Astrocyte of the cerebellum (primary cell): Measurements from ENCODE around the gene APP.

ENCODE experiments used
- DNase-seq: peaks from one replicate; pipeline ENCODE4 v3.0.0-alpha.2; 2011; ENCODE audit warnings: low read depth
- H3K4me3 ChIP-seq: 2 replicates; pipeline ENCODE4 v1.5.1; 2011; ENCODE audit warnings: mild to moderate bottlenecking, low read depth, low read length, moderate library complexity
- in situ Hi-C: cut with HindIII; loops from 2 replicates; pipeline ENCODE4 v1.10.0; 2017; ENCODE audit warnings: low sequenced_read_pairs
- TF ChIP-seq, protein P1 (sequence below): IDR thresholded peaks from 2 replicates; pipeline ENCODE4 v1.5.1; 2012; ENCODE audit warnings: low read length, low read depth, moderate library complexity, mild to moderate bottlenecking; ENCODE audit errors: missing control alignments

APP gene

GRCh38 chr21:25916226-25916625 is 254.3 kb downstream of the APP start:
- H3K4me3 ChIP-seq: no peak overlapping the region
- in situ Hi-C loops: no loop called here
- DNase-seq: no peak
- TF ChIP-seq, protein P1, sequence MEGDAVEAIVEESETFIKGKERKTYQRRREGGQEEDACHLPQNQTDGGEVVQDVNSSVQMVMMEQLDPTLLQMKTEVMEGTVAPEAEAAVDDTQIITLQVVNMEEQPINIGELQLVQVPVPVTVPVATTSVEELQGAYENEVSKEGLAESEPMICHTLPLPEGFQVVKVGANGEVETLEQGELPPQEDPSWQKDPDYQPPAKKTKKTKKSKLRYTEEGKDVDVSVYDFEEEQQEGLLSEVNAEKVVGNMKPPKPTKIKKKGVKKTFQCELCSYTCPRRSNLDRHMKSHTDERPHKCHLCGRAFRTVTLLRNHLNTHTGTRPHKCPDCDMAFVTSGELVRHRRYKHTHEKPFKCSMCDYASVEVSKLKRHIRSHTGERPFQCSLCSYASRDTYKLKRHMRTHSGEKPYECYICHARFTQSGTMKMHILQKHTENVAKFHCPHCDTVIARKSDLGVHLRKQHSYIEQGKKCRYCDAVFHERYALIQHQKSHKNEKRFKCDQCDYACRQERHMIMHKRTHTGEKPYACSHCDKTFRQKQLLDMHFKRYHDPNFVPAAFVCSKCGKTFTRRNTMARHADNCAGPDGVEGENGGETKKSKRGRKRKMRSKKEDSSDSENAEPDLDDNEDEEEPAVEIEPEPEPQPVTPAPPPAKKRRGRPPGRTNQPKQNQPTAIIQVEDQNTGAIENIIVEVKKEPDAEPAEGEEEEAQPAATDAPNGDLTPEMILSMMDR: no peak

- no peak for DNase-seq
- H3K4me3 ChIP-seq: no peak overlapping the region
- in situ Hi-C loops: no loop called here
- TF ChIP-seq, protein P1: no peak
Measured at GRCh38 chr21:25913479-25913878, 257.1 kb downstream of the APP start.

DNA sequence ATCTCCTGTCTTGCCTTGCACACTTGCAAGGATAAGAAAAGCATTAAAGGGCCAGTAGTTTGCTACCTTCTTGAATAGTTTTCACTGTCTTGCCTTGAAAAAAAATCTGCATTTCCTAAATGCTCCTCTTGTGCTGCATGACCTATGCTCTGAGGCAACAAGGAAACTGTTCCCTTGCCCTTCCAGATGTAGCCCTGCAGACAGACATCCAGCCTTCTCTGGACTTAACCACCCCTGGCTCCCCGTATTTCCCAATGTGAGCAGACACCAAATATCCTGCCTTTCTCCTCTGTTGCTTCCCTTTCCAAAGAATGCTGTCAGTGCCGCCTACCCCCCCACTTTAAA is 258.2 kb downstream of the APP start:
- in situ Hi-C loops: no loop called here
- H3K4me3 ChIP-seq: no peak overlapping the region
- TF ChIP-seq, protein P1: no peak
- DNase-seq: no peak

DNA sequence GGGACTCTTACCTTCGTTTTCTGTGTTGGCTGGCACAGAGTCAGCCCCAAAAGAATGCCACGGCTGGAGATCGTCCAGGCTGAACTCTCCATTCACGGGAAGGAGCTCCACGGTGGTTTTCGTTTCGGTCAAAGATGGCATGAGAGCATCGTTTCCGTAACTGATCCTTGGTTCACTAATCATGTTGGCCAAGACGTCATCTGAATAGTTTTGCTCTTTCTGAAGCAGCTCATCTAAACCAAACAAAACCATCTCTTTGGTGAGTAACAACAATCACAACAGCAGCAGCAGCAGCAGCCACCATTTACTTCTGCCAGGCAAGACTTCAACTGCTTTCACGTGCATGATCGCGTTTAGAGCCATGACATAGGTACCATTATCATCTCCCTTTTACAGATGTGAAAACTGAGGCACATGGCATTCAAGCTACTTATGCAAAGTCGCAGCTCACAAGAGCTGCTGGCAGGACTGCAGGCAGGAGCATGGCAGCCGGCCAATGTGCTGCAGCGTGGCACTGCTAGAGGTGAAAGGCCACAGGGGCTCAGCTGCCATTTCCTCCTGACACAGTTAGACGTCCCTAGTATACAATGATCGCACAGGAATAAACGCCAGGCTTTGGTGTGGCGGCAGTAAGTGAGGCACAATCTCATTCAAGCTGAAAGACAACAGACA is 258.7 kb downstream of the APP start:
- in situ Hi-C loops: no loop called here
- TF ChIP-seq, protein P1: no peak
- no peak for DNase-seq
- H3K4me3 ChIP-seq: no peak overlapping the region

- TF ChIP-seq, protein P1: no peak
- no peak for DNase-seq
- in situ Hi-C loops: no loop called here
Measured at GRCh38 chr21:25910809-25911208, 259.8 kb downstream of the APP start.

GRCh38 chr21:25909341-25909740 is 261.2 kb downstream of the APP start:
- DNase-seq: no peak
- in situ Hi-C loops: no loop called here
- TF ChIP-seq, protein P1: no peak
- no peak overlapping the region for H3K4me3 ChIP-seq

More at GRCh38 chr21:25910809-25911208, 259.8 kb downstream of the APP start:
- no peak overlapping the region for H3K4me3 ChIP-seq
